ENCODE data around the gene TCF7L1.

TCF7L1 gene

GRCh38 chr2:85230679-85231467 lies 97.7 kb downstream of the TCF7L1 start:
- no peak for DNase-seq (ENCODE audit: low spot score)

- DNase-seq (ENCODE audit: low spot score) = no peak
Measured at GRCh38 chr2:85231468-85231805, 98.2 kb downstream of the TCF7L1 start.

GRCh38 chr2:85231952-85232351 lies 98.8 kb downstream of the TCF7L1 start:
- DNase-seq (ENCODE audit: low spot score) = no peak

- no peak for DNase-seq (ENCODE audit: low spot score)
Measured at GRCh38 chr2:85234868-85235267, 101.7 kb downstream of the TCF7L1 start.

GRCh38 chr2:85235281-85235680 lies 102.1 kb downstream of the TCF7L1 start:
- no peak for DNase-seq (ENCODE audit: low spot score)

- DNase-seq (ENCODE audit: low spot score) = no peak
Measured at GRCh38 chr2:85236084-85236483, 102.9 kb downstream of the TCF7L1 start.

GRCh38 chr2:85237849-85238565 lies 104.8 kb downstream of the TCF7L1 start:
- DNase-seq (ENCODE audit: low spot score) = no peak

GRCh38 chr2:85238607-85239006 lies 105.4 kb downstream of the TCF7L1 start:
- DNase-seq (ENCODE audit: low spot score) = no peak

GRCh38 chr2:85239102-85239501 lies 105.9 kb downstream of the TCF7L1 start:
- DNase-seq (ENCODE audit: low spot score) = no peak

GRCh38 chr2:85240055-85240454 lies 106.9 kb downstream of the TCF7L1 start:
- no peak for DNase-seq (ENCODE audit: low spot score)

- DNase-seq (ENCODE audit: low spot score) = no peak
Measured at GRCh38 chr2:85242321-85242720, 109.1 kb downstream of the TCF7L1 start.

GRCh38 chr2:85243101-85244072 lies 110.2 kb downstream of the TCF7L1 start:
- peak; percentile 14 for DNase-seq (ENCODE audit: low spot score)

GRCh38 chr2:85244828-85245227 lies 111.6 kb downstream of the TCF7L1 start:
- no peak for DNase-seq (ENCODE audit: low spot score)

GRCh38 chr2:85245891-85246290 lies 112.7 kb downstream of the TCF7L1 start:
- DNase-seq (ENCODE audit: low spot score) = no peak

- DNase-seq (ENCODE audit: low spot score) = no peak
Measured at GRCh38 chr2:85246348-85246747, 113.2 kb downstream of the TCF7L1 start.

- no peak for DNase-seq (ENCODE audit: low spot score)
Measured at GRCh38 chr2:85247610-85248009, 114.4 kb downstream of the TCF7L1 start.

- peak; percentile 63 for DNase-seq (ENCODE audit: low spot score)
Measured at GRCh38 chr2:85248773-85249509, 115.7 kb downstream of the TCF7L1 start.

GRCh38 chr2:85250045-85250444 lies 116.9 kb downstream of the TCF7L1 start:
- no peak for DNase-seq (ENCODE audit: low spot score)

- DNase-seq (ENCODE audit: low spot score) = no peak
Measured at GRCh38 chr2:85251070-85251616, 118.0 kb downstream of the TCF7L1 start.

GRCh38 chr2:85253890-85254289 lies 120.7 kb downstream of the TCF7L1 start:
- no peak for DNase-seq (ENCODE audit: low spot score)

- no peak for DNase-seq (ENCODE audit: low spot score)
Measured at GRCh38 chr2:85254540-85255300, 121.5 kb downstream of the TCF7L1 start.

Measured in AG08396 (cell line).